Astrocyte (in vitro differentiated cells and primary cell): Measurements from ENCODE around the gene NUBP2. TPM values are rescaled to one million over a fixed set of nuclear protein-coding genes. Genes with fewer than 3 reads are reported as not detected.

Experiments used
- DNase-seq: peaks from one replicate; pipeline ENCODE4 v3.0.0-alpha.2; 2010; ENCODE audit warnings: low read depth
- FAIRE-seq: peaks from 2 replicates; lab custom pipeline; 2011; peaks lifted over from hg19 to GRCh38; lab: Jason Lieb, UNC
- H2AFZ ChIP-seq: 2 replicates; pipeline ENCODE4 v1.6.0; 2012; ENCODE audit warnings: low read depth, low read length, inconsistent platforms
- H3K27ac ChIP-seq: 2 replicates; pipeline ENCODE4 v1.5.1; 2011; ENCODE audit warnings: low read depth, low read length, inconsistent platforms
- H3K27me3 ChIP-seq: 2 replicates; pipeline ENCODE4 v1.6.0; 2011; ENCODE audit warnings: low read length, inconsistent platforms; ENCODE audit not compliant: insufficient read depth
- H3K36me3 ChIP-seq: 2 replicates; pipeline ENCODE4 v1.5.1; 2011; ENCODE audit warnings: low read length, inconsistent platforms; ENCODE audit not compliant: insufficient read depth
- H3K4me1 ChIP-seq: 2 replicates; pipeline ENCODE4 v1.5.1; 2011; ENCODE audit warnings: low read length, inconsistent platforms; ENCODE audit not compliant: insufficient read depth
- H3K4me2 ChIP-seq: 2 replicates; pipeline ENCODE4 v1.6.0; 2012; ENCODE audit warnings: low read length, inconsistent platforms
- H3K4me3 ChIP-seq: 2 replicates; pipeline ENCODE4 v1.5.1; 2011; ENCODE audit warnings: low read depth, mild to moderate bottlenecking, low read length, inconsistent platforms; ENCODE audit not compliant: insufficient read depth
- H3K79me2 ChIP-seq: 2 replicates; pipeline ENCODE4 v1.6.0; 2012; ENCODE audit warnings: mild to moderate bottlenecking, low read length, inconsistent platforms; ENCODE audit not compliant: insufficient read depth
- H3K9ac ChIP-seq: 2 replicates; pipeline ENCODE4 v1.6.0; 2012; ENCODE audit warnings: mild to moderate bottlenecking, low read length, inconsistent platforms
- H3K9me3 ChIP-seq: 2 replicates; pipeline ENCODE4 v1.5.1; 2012; ENCODE audit warnings: low read depth, mild to moderate bottlenecking, low read length, inconsistent platforms; ENCODE audit not compliant: insufficient read depth
- H4K20me1 ChIP-seq: 2 replicates; pipeline ENCODE4 v1.6.0; 2012; ENCODE audit warnings: low read length, inconsistent platforms; ENCODE audit not compliant: insufficient read depth
- H3K27ac Mint-ChIP-seq: one replicate; pipeline ENCODE4 v1.8.0; 2021; ENCODE audit warnings: mild to moderate bottlenecking, mixed read lengths; ENCODE audit not compliant: unreplicated experiment
- H3K27me3 Mint-ChIP-seq: one replicate; pipeline ENCODE4 v1.8.0; 2021; ENCODE audit warnings: low read depth, mixed read lengths; ENCODE audit not compliant: unreplicated experiment
- H3K36me3 Mint-ChIP-seq: one replicate; pipeline ENCODE4 v1.8.0; 2021; ENCODE audit warnings: low read depth, mixed read lengths; ENCODE audit not compliant: unreplicated experiment
- H3K4me1 Mint-ChIP-seq: one replicate; pipeline ENCODE4 v1.8.0; 2021; ENCODE audit warnings: low read depth, mixed read lengths; ENCODE audit not compliant: unreplicated experiment
- H3K4me3 Mint-ChIP-seq: one replicate; pipeline ENCODE4 v1.8.0; 2021; ENCODE audit warnings: mild to moderate bottlenecking, moderate library complexity, mixed read lengths; ENCODE audit not compliant: unreplicated experiment
- H3K9me3 Mint-ChIP-seq: one replicate; pipeline ENCODE4 v1.8.0; 2021; ENCODE audit warnings: mild to moderate bottlenecking, mixed read lengths; ENCODE audit not compliant: unreplicated experiment
- CTCF ChIP-seq: IDR thresholded peaks from 2 replicates; pipeline ENCODE4 v1.5.1; 2011; ENCODE audit warnings: low read depth, mild to moderate bottlenecking, inconsistent platforms, low read length, moderate library complexity; ENCODE audit not compliant: insufficient read depth
- EZH2 ChIP-seq: IDR thresholded peaks from 2 replicates; pipeline ENCODE4 v1.6.1; 2012; ENCODE audit warnings: mild to moderate bottlenecking, low read length, inconsistent platforms; ENCODE audit not compliant: insufficient read depth
- total RNA-seq: library from RNA; stranded (reverse); gene quantifications from 2 replicates; pipeline ENCODE4 v1.2.1, GENCODE V29; 2021

Gene NUBP2
- total RNA-seq, 1 donor from 2014 or later: 41.4 TPM

GRCh38 chr16:1768061-1768766 is 14.5 kb upstream of the NUBP2 start:
- H3K4me3 ChIP-seq: no peak overlapping the region
- H3K27ac ChIP-seq: no peak overlapping the region
- H3K4me1 ChIP-seq: peaks cover 16% of the 10 kb centered on the region
- Mint-ChIP-seq H3K4me3 (no peak overlapping the region), H3K27ac (no peak overlapping the region), H3K4me1 (peaks cover 6% of the 10 kb centered on the region), H3K27me3 (no peaks in the 10 kb centered on the region), H3K36me3 (no peaks in the 10 kb centered on the region), H3K9me3 (no peaks in the 10 kb centered on the region)
- no peak overlapping the region for H3K9ac ChIP-seq
- H3K79me2 ChIP-seq: peaks cover 15% of the 10 kb centered on the region
- TF ChIP-seq CTCF: no peak
- TF ChIP-seq EZH2: no peak
- FAIRE-seq: no peak
- no peak overlapping the region for H3K4me2 ChIP-seq
- H4K20me1 ChIP-seq: peaks cover 48% of the 10 kb centered on the region
- no peak overlapping the region for H2AFZ ChIP-seq
- no peaks in the 10 kb centered on the region for H3K9me3 ChIP-seq
- H3K36me3 ChIP-seq: no peaks in the 10 kb centered on the region
- H3K27me3 ChIP-seq: no peaks in the 10 kb centered on the region
- DNase-seq: no peak

- peaks cover 18% of the 10 kb centered on the region for H3K4me1 ChIP-seq
- no peak overlapping the region for H3K27ac Mint-ChIP-seq
- H3K9me3 ChIP-seq: no peaks in the 10 kb centered on the region
- no peaks in the 10 kb centered on the region for H3K27me3 Mint-ChIP-seq
- DNase-seq (no peak), FAIRE-seq (no peak)
- no peak overlapping the region for H3K9ac ChIP-seq
- H3K79me2 ChIP-seq: peaks cover 21% of the 10 kb centered on the region
- H3K36me3 ChIP-seq: no peaks in the 10 kb centered on the region
- H3K4me3 ChIP-seq: no peak overlapping the region
- no peaks in the 10 kb centered on the region for H3K27me3 ChIP-seq
- peaks cover 49% of the 10 kb centered on the region for H4K20me1 ChIP-seq
- no peaks in the 10 kb centered on the region for H3K9me3 Mint-ChIP-seq
- H3K36me3 Mint-ChIP-seq: no peaks in the 10 kb centered on the region
- H3K4me3 Mint-ChIP-seq: no peak overlapping the region
- no peak overlapping the region for H2AFZ ChIP-seq
- H3K4me1 Mint-ChIP-seq: peaks cover 6% of the 10 kb centered on the region
- no peak overlapping the region for H3K27ac ChIP-seq
- no peak for TF ChIP-seq EZH2
- no peak for TF ChIP-seq CTCF
- no peak overlapping the region for H3K4me2 ChIP-seq
Measured at GRCh38 chr16:1768767-1769401, 13.9 kb upstream of the NUBP2 start.
